A673 (cell line): ENCODE results near the gene TEX14.

Experiments
- EZH2 ChIP-seq: fragments of 200-600 bp; sonication (generic); IDR thresholded peaks from 2 replicates; pipeline ENCODE4 v1.6.1; 2017; ENCODE audit warnings: borderline replicate concordance, low read depth, mild to moderate bottlenecking, mixed read lengths, antibody characterized with exemption, low read length; ENCODE audit not compliant: poor library complexity, severe bottlenecking
- TF ChIP-seq, protein P1 (sequence below): fragments of 300-800, 200-600 bp; sonication (generic); conservative IDR thresholded peaks from 2 replicates; pipeline ENCODE4 v1.5.1; 2017; ENCODE audit warnings: low read depth, mild to moderate bottlenecking, antibody characterized with exemption, low read length, moderate library complexity, mixed read lengths

DNA sequence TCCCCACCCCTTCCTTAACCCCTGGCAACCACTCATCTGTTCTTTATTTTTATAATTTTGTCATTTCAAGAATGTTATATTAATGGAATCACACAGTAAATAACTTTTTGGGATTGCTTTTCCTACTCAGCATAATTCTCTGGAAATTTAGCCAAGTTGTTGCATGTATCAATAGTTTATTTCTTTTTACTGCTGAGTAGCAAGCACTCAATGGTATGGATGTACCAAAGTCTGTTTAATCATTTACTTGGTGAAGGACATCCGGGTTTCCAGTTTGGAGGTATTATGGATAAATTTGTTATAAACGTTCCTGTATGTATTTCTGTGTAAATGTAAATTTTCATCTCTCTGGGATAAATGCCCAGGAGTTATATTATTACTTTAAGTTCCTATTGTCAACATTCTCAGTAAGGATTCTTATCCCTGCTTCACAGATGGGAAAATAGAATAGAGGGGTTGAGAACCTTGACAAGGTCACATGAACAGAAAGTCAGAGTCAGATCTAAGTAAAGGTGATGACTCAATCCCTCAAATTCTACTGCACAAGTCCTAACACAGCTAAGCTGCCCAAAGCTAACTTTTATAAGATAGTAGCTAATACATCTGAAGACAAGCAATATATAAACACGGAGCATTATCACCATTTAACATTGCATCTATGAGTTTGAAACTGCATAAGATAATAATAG lies 115.0 kb downstream of the TEX14 start:
- TF ChIP-seq, protein P1, sequence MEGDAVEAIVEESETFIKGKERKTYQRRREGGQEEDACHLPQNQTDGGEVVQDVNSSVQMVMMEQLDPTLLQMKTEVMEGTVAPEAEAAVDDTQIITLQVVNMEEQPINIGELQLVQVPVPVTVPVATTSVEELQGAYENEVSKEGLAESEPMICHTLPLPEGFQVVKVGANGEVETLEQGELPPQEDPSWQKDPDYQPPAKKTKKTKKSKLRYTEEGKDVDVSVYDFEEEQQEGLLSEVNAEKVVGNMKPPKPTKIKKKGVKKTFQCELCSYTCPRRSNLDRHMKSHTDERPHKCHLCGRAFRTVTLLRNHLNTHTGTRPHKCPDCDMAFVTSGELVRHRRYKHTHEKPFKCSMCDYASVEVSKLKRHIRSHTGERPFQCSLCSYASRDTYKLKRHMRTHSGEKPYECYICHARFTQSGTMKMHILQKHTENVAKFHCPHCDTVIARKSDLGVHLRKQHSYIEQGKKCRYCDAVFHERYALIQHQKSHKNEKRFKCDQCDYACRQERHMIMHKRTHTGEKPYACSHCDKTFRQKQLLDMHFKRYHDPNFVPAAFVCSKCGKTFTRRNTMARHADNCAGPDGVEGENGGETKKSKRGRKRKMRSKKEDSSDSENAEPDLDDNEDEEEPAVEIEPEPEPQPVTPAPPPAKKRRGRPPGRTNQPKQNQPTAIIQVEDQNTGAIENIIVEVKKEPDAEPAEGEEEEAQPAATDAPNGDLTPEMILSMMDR, result no peak
- TF ChIP-seq EZH2, result no peak
